ENCODE results near the gene IFNGR2.

- no peak for TF ChIP-seq CTCF (IDR thresholded peaks at IDR 0.05)
- TF ChIP-seq POLR2AphosphoS5 (IDR thresholded peaks at IDR 0.05), result no peak
Measured at GRCh38 chr21:33455686-33456446, 52.7 kb downstream of the IFNGR2 start.
